Measurements from ENCODE around the gene ARHGEF28. TPM values are rescaled to one million over a fixed set of nuclear protein-coding genes. Genes with fewer than 3 reads are reported as not detected.

The ARHGEF28 gene
- total RNA-seq, 1 experiment from 2014 or later = 0.42 TPM

- H3K27me3 ChIP-seq (ENCODE audit: control insufficient read depth, insufficient read depth, low read length) = no peaks in the 10 kb centered on the region
- H3K36me3 ChIP-seq (replicated peaks; ENCODE audit: control insufficient read depth, insufficient read depth, low read length) = no peaks in the 10 kb centered on the region
- no peak overlapping the region for H3K4me3 ChIP-seq (ENCODE audit: insufficient read depth, low read depth, low read length)
- DNase-seq = no peak
Observed at GRCh38 chr5:73947906-73948640, 322.1 kb downstream of the ARHGEF28 start.

- Histone ChIP-seq H3K4me3 (ENCODE audit: insufficient read depth, low read depth, low read length) (no peak overlapping the region), H3K36me3 (replicated peaks; ENCODE audit: control insufficient read depth, insufficient read depth, low read length) (no peaks in the 10 kb centered on the region), H3K27me3 (ENCODE audit: control insufficient read depth, insufficient read depth, low read length) (no peaks in the 10 kb centered on the region)
- no peak for DNase-seq
Observed at GRCh38 chr5:73948720-73949119, 322.7 kb downstream of the ARHGEF28 start.

GRCh38 chr5:73950441-73950873 lies 324.5 kb downstream of the ARHGEF28 start:
- Histone ChIP-seq H3K27me3 (ENCODE audit: control insufficient read depth, insufficient read depth, low read length) (no peaks in the 10 kb centered on the region), H3K4me3 (ENCODE audit: insufficient read depth, low read depth, low read length) (no peak overlapping the region), H3K36me3 (replicated peaks; ENCODE audit: control insufficient read depth, insufficient read depth, low read length) (no peaks in the 10 kb centered on the region)
- no peak for DNase-seq

- Histone ChIP-seq H3K36me3 (replicated peaks; ENCODE audit: control insufficient read depth, insufficient read depth, low read length) (no peaks in the 10 kb centered on the region), H3K27me3 (ENCODE audit: control insufficient read depth, insufficient read depth, low read length) (no peaks in the 10 kb centered on the region), H3K4me3 (ENCODE audit: insufficient read depth, low read depth, low read length) (no peak overlapping the region)
- no peak for DNase-seq
Observed at GRCh38 chr5:73950912-73951430, 325.0 kb downstream of the ARHGEF28 start.

- Histone ChIP-seq H3K27me3 (ENCODE audit: control insufficient read depth, insufficient read depth, low read length) (no peaks in the 10 kb centered on the region), H3K36me3 (replicated peaks; ENCODE audit: control insufficient read depth, insufficient read depth, low read length) (no peaks in the 10 kb centered on the region), H3K4me3 (ENCODE audit: insufficient read depth, low read depth, low read length) (no peak overlapping the region)
- DNase-seq = no peak
Observed at GRCh38 chr5:73952872-73953271, 326.9 kb downstream of the ARHGEF28 start.

GRCh38 chr5:73954381-73954780 lies 328.4 kb downstream of the ARHGEF28 start:
- DNase-seq = no peak
- Histone ChIP-seq H3K4me3 (ENCODE audit: insufficient read depth, low read depth, low read length) (no peak overlapping the region), H3K27me3 (ENCODE audit: control insufficient read depth, insufficient read depth, low read length) (no peaks in the 10 kb centered on the region), H3K36me3 (replicated peaks; ENCODE audit: control insufficient read depth, insufficient read depth, low read length) (no peaks in the 10 kb centered on the region)

GRCh38 chr5:73955271-73955846 lies 329.4 kb downstream of the ARHGEF28 start:
- no peaks in the 10 kb centered on the region for H3K27me3 ChIP-seq (ENCODE audit: control insufficient read depth, insufficient read depth, low read length)
- DNase-seq = no peak
- no peak overlapping the region for H3K4me3 ChIP-seq (ENCODE audit: insufficient read depth, low read depth, low read length)
- no peaks in the 10 kb centered on the region for H3K36me3 ChIP-seq (replicated peaks; ENCODE audit: control insufficient read depth, insufficient read depth, low read length)

- no peaks in the 10 kb centered on the region for H3K36me3 ChIP-seq (replicated peaks; ENCODE audit: control insufficient read depth, insufficient read depth, low read length)
- no peak for DNase-seq
- no peak overlapping the region for H3K4me3 ChIP-seq (ENCODE audit: insufficient read depth, low read depth, low read length)
- no peaks in the 10 kb centered on the region for H3K27me3 ChIP-seq (ENCODE audit: control insufficient read depth, insufficient read depth, low read length)
Observed at GRCh38 chr5:73957397-73958001, 331.5 kb downstream of the ARHGEF28 start.

- no peaks in the 10 kb centered on the region for H3K36me3 ChIP-seq (replicated peaks; ENCODE audit: control insufficient read depth, insufficient read depth, low read length)
- no peak for DNase-seq
- no peak overlapping the region for H3K4me3 ChIP-seq (ENCODE audit: insufficient read depth, low read depth, low read length)
Observed at GRCh38 chr5:73958037-73958436, 332.0 kb downstream of the ARHGEF28 start.

GRCh38 chr5:73960023-73960422 lies 334.0 kb downstream of the ARHGEF28 start:
- no peak for DNase-seq
- Histone ChIP-seq H3K27me3 (ENCODE audit: control insufficient read depth, insufficient read depth, low read length) (no peaks in the 10 kb centered on the region), H3K36me3 (replicated peaks; ENCODE audit: control insufficient read depth, insufficient read depth, low read length) (no peaks in the 10 kb centered on the region), H3K4me3 (ENCODE audit: insufficient read depth, low read depth, low read length) (no peak overlapping the region)

More at GRCh38 chr5:73958037-73958436, 332.0 kb downstream of the ARHGEF28 start:
- H3K27me3 ChIP-seq (ENCODE audit: control insufficient read depth, insufficient read depth, low read length) = no peaks in the 10 kb centered on the region

GRCh38 chr5:73960426-73960825 lies 334.4 kb downstream of the ARHGEF28 start:
- Histone ChIP-seq H3K27me3 (ENCODE audit: control insufficient read depth, insufficient read depth, low read length) (no peaks in the 10 kb centered on the region), H3K36me3 (replicated peaks; ENCODE audit: control insufficient read depth, insufficient read depth, low read length) (no peaks in the 10 kb centered on the region), H3K4me3 (ENCODE audit: insufficient read depth, low read depth, low read length) (no peak overlapping the region)
- DNase-seq = no peak

- no peaks in the 10 kb centered on the region for H3K27me3 ChIP-seq (ENCODE audit: control insufficient read depth, insufficient read depth, low read length)
- no peaks in the 10 kb centered on the region for H3K36me3 ChIP-seq (replicated peaks; ENCODE audit: control insufficient read depth, insufficient read depth, low read length)
- DNase-seq = no peak
- no peak overlapping the region for H3K4me3 ChIP-seq (ENCODE audit: insufficient read depth, low read depth, low read length)
Observed at GRCh38 chr5:73962801-73963425, 336.9 kb downstream of the ARHGEF28 start.

GRCh38 chr5:73964352-73964865 lies 338.4 kb downstream of the ARHGEF28 start:
- H3K36me3 ChIP-seq (replicated peaks; ENCODE audit: control insufficient read depth, insufficient read depth, low read length) = no peaks in the 10 kb centered on the region
- no peaks in the 10 kb centered on the region for H3K27me3 ChIP-seq (ENCODE audit: control insufficient read depth, insufficient read depth, low read length)
- DNase-seq = no peak
- H3K4me3 ChIP-seq (ENCODE audit: insufficient read depth, low read depth, low read length) = no peak overlapping the region

GRCh38 chr5:73966451-73966850 lies 340.5 kb downstream of the ARHGEF28 start:
- no peak for DNase-seq
- Histone ChIP-seq H3K27me3 (ENCODE audit: control insufficient read depth, insufficient read depth, low read length) (no peaks in the 10 kb centered on the region), H3K36me3 (replicated peaks; ENCODE audit: control insufficient read depth, insufficient read depth, low read length) (no peaks in the 10 kb centered on the region), H3K4me3 (ENCODE audit: insufficient read depth, low read depth, low read length) (no peak overlapping the region)

All from H7 (cell line).